LNCaP clone FGC (cell line): ENCODE measurements around the gene ZSWIM1.

Experiments used
- DNase-seq: peaks from one replicate; pipeline ENCODE4 v3.0.0-alpha.2; 2011; ENCODE audit warnings: low read depth
- H3K4me3 ChIP-seq: 2 replicates; pipeline ENCODE4 v1.5.1; 2011; ENCODE audit warnings: mild to moderate bottlenecking, low read depth, low read length, control low read depth
- TF ChIP-seq, protein P1 (sequence below): IDR thresholded peaks from 2 replicates; pipeline ENCODE4 v1.5.1; 2012; ENCODE audit warnings: mild to moderate bottlenecking; ENCODE audit not compliant: control insufficient read depth, insufficient read depth; ENCODE audit errors: extremely low read depth

The ZSWIM1 gene

DNA sequence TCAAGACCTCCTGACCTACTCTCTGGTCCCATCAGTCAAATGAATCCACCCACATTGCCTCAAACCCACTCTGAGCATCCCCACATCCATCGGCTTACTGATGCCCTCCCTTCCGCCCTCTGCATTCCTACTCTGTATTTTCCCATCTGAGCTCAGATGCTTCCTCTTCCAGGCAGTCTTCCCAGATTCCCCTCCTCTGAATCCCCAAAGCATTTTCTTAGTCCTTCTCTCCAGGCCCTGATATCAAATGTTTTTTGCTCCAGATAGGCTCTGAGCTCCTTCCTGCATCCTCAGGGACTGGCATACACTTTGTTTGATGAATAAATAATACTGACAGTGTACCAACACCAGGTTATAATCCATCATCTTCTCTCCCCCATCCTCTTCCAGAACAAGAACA lies 27.1 kb downstream of the ZSWIM1 start:
- TF ChIP-seq, protein P1, sequence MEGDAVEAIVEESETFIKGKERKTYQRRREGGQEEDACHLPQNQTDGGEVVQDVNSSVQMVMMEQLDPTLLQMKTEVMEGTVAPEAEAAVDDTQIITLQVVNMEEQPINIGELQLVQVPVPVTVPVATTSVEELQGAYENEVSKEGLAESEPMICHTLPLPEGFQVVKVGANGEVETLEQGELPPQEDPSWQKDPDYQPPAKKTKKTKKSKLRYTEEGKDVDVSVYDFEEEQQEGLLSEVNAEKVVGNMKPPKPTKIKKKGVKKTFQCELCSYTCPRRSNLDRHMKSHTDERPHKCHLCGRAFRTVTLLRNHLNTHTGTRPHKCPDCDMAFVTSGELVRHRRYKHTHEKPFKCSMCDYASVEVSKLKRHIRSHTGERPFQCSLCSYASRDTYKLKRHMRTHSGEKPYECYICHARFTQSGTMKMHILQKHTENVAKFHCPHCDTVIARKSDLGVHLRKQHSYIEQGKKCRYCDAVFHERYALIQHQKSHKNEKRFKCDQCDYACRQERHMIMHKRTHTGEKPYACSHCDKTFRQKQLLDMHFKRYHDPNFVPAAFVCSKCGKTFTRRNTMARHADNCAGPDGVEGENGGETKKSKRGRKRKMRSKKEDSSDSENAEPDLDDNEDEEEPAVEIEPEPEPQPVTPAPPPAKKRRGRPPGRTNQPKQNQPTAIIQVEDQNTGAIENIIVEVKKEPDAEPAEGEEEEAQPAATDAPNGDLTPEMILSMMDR = no peak
- no peak for DNase-seq

DNA sequence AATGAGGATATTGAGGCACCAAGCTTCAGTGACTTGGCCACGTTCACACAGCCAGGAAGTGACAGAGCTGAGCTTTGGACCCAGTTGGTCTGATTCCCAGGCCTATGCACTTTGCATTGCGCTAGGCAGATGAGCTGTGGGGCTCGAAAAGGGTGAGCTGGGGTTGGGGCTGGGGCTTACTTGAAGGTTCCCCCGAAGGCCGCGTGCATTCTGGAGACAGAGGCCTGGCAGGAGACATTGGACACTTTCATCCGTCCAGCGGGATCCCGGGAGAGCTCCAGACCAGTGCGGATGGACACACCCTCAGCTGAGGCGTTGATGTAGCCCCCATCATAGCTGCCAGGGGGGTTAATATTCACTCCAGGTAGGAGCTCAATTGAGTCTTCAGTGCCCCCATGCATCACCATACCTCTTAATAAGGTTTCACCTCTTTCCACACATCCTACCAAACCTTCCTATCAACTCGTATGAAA lies 28.3 kb downstream of the ZSWIM1 start:
- H3K4me3 ChIP-seq = no peak overlapping the region
- TF ChIP-seq, protein P1 = no peak
- no peak for DNase-seq

More for the DNA sequence above, 27.1 kb downstream of the ZSWIM1 start:
- no peak overlapping the region for H3K4me3 ChIP-seq

DNA sequence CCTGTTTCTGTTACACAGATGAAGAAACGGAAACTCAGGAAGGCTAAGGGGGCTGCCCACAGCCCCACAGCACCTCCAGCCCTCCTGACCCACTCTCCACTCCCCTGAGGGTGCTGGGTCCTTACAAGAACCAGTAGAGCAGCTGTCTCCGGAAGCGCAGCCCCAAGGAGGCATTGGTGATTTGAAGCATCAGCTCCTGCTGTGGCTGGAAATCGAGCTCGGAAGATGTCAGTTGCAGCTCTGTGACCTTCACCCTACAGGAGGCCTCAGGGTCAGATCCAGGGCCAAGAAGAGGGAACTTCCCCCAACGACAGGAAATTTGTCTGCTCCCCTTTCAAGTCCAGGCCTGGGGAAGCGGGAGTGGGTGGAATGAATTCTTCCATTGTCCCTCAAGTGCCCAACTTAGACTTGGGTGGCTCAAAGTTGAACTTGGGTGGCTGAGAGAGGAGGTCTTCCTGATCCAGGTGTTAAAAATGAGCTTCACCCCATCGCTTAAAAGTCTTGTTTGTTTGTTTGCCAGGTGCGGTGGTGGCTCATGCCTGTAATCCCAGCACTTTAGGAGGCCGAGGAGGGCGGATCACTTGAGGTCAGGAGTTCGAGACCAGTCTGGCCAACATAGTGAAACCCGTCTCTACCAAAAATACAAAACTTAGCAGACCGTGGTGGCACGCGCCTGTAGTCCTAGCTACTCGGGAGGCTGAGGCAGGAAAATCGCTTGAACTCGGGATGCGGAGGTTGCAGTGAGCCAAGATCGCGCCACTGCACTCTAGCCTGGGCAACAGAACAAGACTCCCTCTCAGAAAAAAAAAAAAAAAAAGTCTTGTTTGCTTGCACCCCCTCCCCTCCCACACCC lies 29.0 kb downstream of the ZSWIM1 start:
- H3K4me3 ChIP-seq = no peak overlapping the region
- TF ChIP-seq, protein P1 = no peak
- no peak for DNase-seq

DNA sequence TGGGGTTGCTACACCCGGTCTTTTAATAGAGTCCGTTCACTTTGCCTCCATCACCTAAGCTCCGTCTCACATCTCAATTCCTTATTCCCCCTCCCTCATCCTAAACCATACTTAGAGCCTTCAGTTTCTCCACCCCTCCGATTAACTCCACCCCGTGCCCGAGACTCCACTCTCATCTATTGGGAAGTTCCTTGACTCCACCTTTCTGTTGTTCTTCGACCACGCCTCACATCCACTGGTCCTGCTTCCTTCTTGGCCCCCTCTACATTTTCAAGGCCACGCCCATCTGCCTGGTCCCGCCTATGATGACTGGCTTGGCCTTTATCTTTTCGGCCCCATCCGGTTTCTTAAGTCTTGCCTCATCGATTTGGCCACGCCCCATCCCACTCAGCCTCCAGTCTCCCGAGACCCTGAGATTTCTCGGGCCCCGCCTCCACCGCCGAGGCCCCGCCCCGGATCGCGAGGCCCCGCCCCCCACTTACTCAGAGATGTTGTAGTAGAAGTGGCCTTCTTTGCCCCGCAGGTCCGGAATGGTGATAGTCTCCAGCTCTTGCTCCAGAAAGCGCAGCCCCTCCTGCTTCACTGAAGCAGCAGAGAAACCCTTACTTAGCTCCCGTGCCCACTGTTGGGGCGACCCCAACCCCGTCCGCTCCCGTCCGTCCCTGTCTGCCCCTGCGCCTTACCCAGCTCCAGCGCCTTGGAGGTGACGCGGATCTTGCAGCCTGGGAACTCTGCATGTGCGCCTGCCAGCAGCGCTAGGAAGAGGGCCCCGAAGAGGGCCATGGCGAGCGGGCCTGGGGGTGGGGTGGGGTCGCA lies 29.9 kb downstream of the ZSWIM1 start:
- DNase-seq = no peak
- H3K4me3 ChIP-seq = no peak overlapping the region
- TF ChIP-seq, protein P1 = no peak

DNA sequence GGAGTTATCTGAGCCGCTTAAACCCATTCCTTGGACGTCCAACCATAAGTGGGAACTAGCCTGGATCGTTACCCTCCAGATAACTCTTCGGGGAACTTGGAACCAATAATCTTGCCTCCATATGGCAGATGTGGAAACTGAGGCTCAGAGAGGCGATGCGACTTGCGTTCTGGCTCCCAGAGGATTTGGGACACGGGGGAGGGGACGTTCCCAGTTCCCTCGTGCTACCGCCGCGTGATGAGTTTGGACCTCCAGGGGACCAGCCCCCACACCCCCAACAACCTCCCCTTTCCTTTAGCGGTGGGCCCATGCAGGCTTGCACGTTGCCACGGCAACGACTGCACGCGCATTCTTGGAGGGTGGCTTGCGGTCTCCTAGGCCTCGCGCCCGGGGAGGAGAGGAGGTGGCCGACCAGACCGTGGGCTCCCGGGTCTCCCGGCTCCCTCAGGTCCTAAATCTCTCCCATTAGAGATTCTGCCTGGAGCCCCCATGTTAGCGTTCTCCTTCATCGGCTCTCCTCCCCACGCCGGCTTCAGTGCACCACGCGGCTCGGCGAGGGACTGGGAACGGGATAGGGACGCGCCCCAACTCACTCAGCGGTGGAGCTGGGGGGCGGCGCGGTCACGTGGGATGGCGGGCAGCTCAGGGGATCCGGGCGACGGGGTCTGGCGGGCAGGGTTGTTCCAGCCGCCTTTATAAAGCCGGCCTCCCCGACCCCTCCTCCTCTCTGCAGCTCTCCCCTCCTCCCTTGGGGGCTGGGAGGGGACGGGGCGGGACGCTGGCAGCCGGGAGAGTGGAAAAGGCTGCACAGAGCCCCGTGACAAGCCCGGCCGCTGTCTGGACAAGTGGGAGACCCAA lies 30.7 kb downstream of the ZSWIM1 start, which contains the start of gene PLTP:
Gene PLTP, minus strand, starts transcription at position 670 of the 858 bp plus-strand sequence. CDS start 703 bp downstream, outside the sequence.
- DNase-seq = no peak
- no peak within 1 kb of the TSS for H3K4me3 ChIP-seq
- TF ChIP-seq, protein P1 = no peak

DNA sequence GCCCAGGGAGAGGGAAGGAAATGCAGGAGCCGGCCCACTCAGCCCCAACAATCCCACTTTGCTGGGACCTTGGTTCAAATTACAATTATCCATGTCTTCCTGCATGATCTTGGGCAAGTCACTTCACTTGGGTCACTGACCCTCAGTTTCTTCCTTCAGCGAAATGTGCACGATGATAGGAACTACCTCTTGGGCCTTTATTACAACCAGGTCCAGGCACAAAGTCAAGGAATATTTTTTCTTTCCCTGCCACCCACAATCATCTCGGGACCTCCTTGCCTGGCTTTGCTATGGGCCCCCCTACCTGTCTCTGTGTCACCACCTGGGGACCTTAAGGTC lies 31.3 kb downstream of the ZSWIM1 start:
- TF ChIP-seq, protein P1 = no peak
- DNase-seq = no peak
- H3K4me3 ChIP-seq = no peak overlapping the region
